Measurements from ENCODE around the gene FCHO2.

DNA sequence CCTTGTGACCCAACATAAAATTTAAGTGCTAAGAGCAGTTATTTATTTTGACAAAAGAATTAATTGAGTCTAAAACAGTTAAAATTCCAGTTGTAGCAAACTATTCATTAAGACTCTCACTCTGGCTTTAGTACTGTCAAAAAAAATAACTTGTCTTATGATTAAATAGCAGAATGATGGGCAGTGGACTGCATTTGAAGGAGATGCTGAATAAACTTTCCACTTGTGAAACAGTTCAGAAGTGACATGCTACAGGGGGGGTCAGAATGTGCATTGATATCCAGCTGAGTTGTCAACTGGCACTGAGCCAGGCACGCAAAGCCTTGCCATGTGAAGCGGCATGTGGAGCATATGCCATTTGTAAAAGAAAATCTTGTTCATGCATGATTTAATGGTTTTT is 76.0 kb downstream of the FCHO2 start:
- TF ChIP-seq, protein P1, sequence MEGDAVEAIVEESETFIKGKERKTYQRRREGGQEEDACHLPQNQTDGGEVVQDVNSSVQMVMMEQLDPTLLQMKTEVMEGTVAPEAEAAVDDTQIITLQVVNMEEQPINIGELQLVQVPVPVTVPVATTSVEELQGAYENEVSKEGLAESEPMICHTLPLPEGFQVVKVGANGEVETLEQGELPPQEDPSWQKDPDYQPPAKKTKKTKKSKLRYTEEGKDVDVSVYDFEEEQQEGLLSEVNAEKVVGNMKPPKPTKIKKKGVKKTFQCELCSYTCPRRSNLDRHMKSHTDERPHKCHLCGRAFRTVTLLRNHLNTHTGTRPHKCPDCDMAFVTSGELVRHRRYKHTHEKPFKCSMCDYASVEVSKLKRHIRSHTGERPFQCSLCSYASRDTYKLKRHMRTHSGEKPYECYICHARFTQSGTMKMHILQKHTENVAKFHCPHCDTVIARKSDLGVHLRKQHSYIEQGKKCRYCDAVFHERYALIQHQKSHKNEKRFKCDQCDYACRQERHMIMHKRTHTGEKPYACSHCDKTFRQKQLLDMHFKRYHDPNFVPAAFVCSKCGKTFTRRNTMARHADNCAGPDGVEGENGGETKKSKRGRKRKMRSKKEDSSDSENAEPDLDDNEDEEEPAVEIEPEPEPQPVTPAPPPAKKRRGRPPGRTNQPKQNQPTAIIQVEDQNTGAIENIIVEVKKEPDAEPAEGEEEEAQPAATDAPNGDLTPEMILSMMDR (IDR thresholded peaks at IDR 0.05), result no peak
- TF ChIP-seq POLR2A (IDR thresholded peaks at IDR 0.05), result no peak

All from tibial nerve (tissue), 3 donors.